HCT116 (cell line): ENCODE results near the gene CCDC28B. TPM values are rescaled to one million over a fixed set of nuclear protein-coding genes. Genes with fewer than 3 reads are reported as not detected.

Source experiments
- ATAC-seq: fragments of 200-7000 bp; cut with Tn5 transposase; 2 replicates; pipeline ENCODE4 v1.9.1; 2020; ENCODE audit warnings: mild to moderate bottlenecking, moderate library complexity
- BruUV-seq: library from RNA; stranded (reverse); fragments of 400-500 nt; replicated peaks from 2 replicates; lab custom pipeline; 2021; lab: Mats Ljungman, UMichigan
- CTCF ChIA-PET: fragments of 300-600 bp; sonication (Branson Sonifier 250); formaldehyde crosslinking; loops from one replicate; lab custom pipeline; 2021; ENCODE audit warnings: antibody characterized with exemption; lab: Charles Lee
- POLR2A ChIA-PET: fragments of 300-600, 350-600 bp; sonication (Branson Sonifier 250); formaldehyde crosslinking; loops from one replicate; lab custom pipeline; 2021; ENCODE audit warnings: antibody characterized with exemption; lab: Charles Lee
- RAD21 ChIA-PET, 2 experiments: fragments of 300-600 bp; sonication (Branson Sonifier 250); formaldehyde crosslinking; loops; one replicate each; lab custom pipeline; 2023; ENCODE audit warnings: low total read pairs in 2 of 2; ENCODE audit not compliant: uncharacterized antibody in 2 of 2, unreplicated experiment in 2 of 2, low non-redundant PET in 1 of 2; lab: Charles Lee
- DNase-seq: peaks from one replicate; pipeline ENCODE4 v3.0.0-alpha.2; 2010; ENCODE audit warnings: low read depth, low spot score
- H2AFZ ChIP-seq: fragments of 200-600 bp; shearing (Covaris generic), sonication (generic); 2 replicates; pipeline ENCODE4 v1.6.1; 2017; ENCODE audit warnings: low read depth, mixed run types, mixed read lengths, antibody characterized with exemption, low read length; ENCODE audit not compliant: poor library complexity, severe bottlenecking
- H3K27ac ChIP-seq: 2 replicates; pipeline ENCODE4 v1.5.1; 2012; ENCODE audit warnings: low read depth, low read length
- H3K27me3 ChIP-seq: fragments of 200-600 bp; sonication (generic); 2 replicates; pipeline ENCODE4 v1.6.1; 2016; ENCODE audit warnings: mixed run types, low read length, mixed read lengths; ENCODE audit not compliant: insufficient read depth
- H3K36me3 ChIP-seq, 2 experiments: fragments of 200-500 bp in 1 of 2; fragments of 200-600 bp in 1 of 2; sonication (Bioruptor generic) in 1 of 2; sonication (generic) in 1 of 2; 2 replicates each; pipeline versions ENCODE4 v1.5.1 to v1.6.1; 2014 to 2016; ENCODE audit warnings: low read length in 2 of 2, inconsistent platforms in 1 of 2, mixed read lengths in 1 of 2, mixed run types in 1 of 2; ENCODE audit not compliant: insufficient read depth in 2 of 2, control insufficient read depth in 1 of 2
- H3K4me1 ChIP-seq, 2 experiments: fragments of 200-600 bp in 1 of 2; sonication (generic) in 1 of 2; 2 replicates each; pipeline versions ENCODE4 v1.5.1 to v1.6.1; 2012 to 2017; ENCODE audit warnings: low read length in 2 of 2, inconsistent platforms in 1 of 2, mild to moderate bottlenecking in 1 of 2, mixed read lengths in 1 of 2, mixed run types in 1 of 2, moderate library complexity in 1 of 2; ENCODE audit not compliant: insufficient read depth in 2 of 2, control insufficient read depth in 1 of 2
- H3K4me2 ChIP-seq: fragments of 200-600 bp; sonication (generic); 2 replicates; pipeline ENCODE4 v1.6.1; 2017; ENCODE audit warnings: mixed run types, low read length, mixed read lengths
- H3K4me3 ChIP-seq, 2 experiments: fragments of 200-600 bp in 1 of 2; sonication (generic) in 1 of 2; replicated peaks in 1 of 2; 2 replicates each; pipeline ENCODE4 v1.5.1; 2011 to 2016; ENCODE audit warnings: low read length in 2 of 2, control low read depth in 1 of 2, low read depth in 1 of 2, mild to moderate bottlenecking in 1 of 2, mixed read lengths in 1 of 2, mixed run types in 1 of 2
- H3K79me2 ChIP-seq: fragments of 200-600 bp; sonication (generic); 2 replicates; pipeline ENCODE4 v1.6.1; 2017; ENCODE audit warnings: mild to moderate bottlenecking, mixed run types, low read length, moderate library complexity, mixed read lengths; ENCODE audit not compliant: insufficient read depth
- H3K9ac ChIP-seq: fragments of 200-600 bp; sonication (generic); 2 replicates; pipeline ENCODE4 v1.6.1; 2016; ENCODE audit warnings: low read length, mixed read lengths
- H3K9me2 ChIP-seq: fragments of 200-600 bp; sonication (generic), shearing (Covaris generic); 2 replicates; pipeline ENCODE4 v1.6.1; 2017; ENCODE audit warnings: mixed run types, mild to moderate bottlenecking, moderate library complexity; ENCODE audit not compliant: insufficient read depth
- H3K9me3 ChIP-seq, 2 experiments: fragments of 200-500 bp in 1 of 2; fragments of 200-600 bp in 1 of 2; sonication (Bioruptor generic) in 1 of 2; sonication (generic) in 1 of 2; 2 replicates each; pipeline ENCODE4 v1.6.1; 2014 to 2017; ENCODE audit warnings: low read length in 2 of 2, mixed read lengths in 2 of 2, inconsistent platforms in 1 of 2, low read depth in 1 of 2, mild to moderate bottlenecking in 1 of 2, mixed run types in 1 of 2, moderate library complexity in 1 of 2; ENCODE audit not compliant: control insufficient read depth in 1 of 2, insufficient read depth in 1 of 2
- H4K20me1 ChIP-seq: fragments of 200-600 bp; sonication (generic), shearing (Covaris generic); 2 replicates; pipeline ENCODE4 v1.6.1; 2017; ENCODE audit warnings: mixed run types, mild to moderate bottlenecking, moderate library complexity; ENCODE audit not compliant: insufficient read depth
- JUND ChIP-seq: IDR thresholded peaks from 2 replicates; pipeline ENCODE4 v1.6.1; 2012
- MAX ChIP-seq: IDR thresholded peaks from 2 replicates; pipeline ENCODE4 v1.6.1; 2012
- REST ChIP-seq: IDR thresholded peaks from 2 replicates; pipeline ENCODE4 v1.6.1; 2012; ENCODE audit warnings: low read depth
- ZFX ChIP-seq: fragments of 450-650 bp; IDR thresholded peaks from 2 replicates; pipeline ENCODE4 v1.6.1; 2017
- ZNF274 ChIP-seq: fragments of 200-500 bp; sonication (Bioruptor generic); IDR thresholded peaks from 2 replicates; pipeline ENCODE4 v1.6.1; 2014; ENCODE audit warnings: mild to moderate bottlenecking, low read depth, low read length, inconsistent platforms
- intact Hi-C: fragments of 100-400 bp; cut with micrococcal nuclease; formaldehyde crosslinking; loops from 2 replicates; pipeline ENCODE4 v1.10.0; 2022
- total RNA-seq: library from RNA; stranded (reverse); gene quantifications from one replicate; pipeline ENCODE4 v1.2.1, GENCODE V29; 2021; ENCODE audit not compliant: unreplicated experiment

Gene CCDC28B
- total RNA-seq, 1 experiment from 2014 or later: 5.9 TPM

- Histone ChIP-seq H3K9ac (no peak overlapping the region), H2AFZ (no peak overlapping the region), H4K20me1 (peaks cover 1% of the 10 kb centered on the region; the same call in 1 of the 2 replicates), H3K27ac (no peak overlapping the region), H3K9me2 (no peaks in the 10 kb centered on the region), H3K9me3 (no peaks in the 10 kb centered on the region)
- DNase-seq: no peak
- RAD21 ChIA-PET: interaction anchor here in 1 of 2 experiments (0.6 kb wide), 1 partner anchor 106 kb away, joined by 3 read pairs; no protein-coding TSS in a partner anchor
- POLR2A ChIA-PET: no interaction called here
- TF ChIP-seq ZNF274 (no peak), REST (no peak), MAX (no peak), ZFX (no peak)
- TF ChIP-seq, all 23 proteins: peak for 0
- peaks cover 0 to 3% of the 10 kb centered on the region in 2 experiments; a peak in 2 of 4 replicates for H3K4me1 ChIP-seq
- no peak overlapping the region for H3K4me3 ChIP-seq
- ATAC-seq: no peak
- no TSS peak for BruUV-seq
- intact Hi-C loops: no loop called here
- no peak overlapping the region for H3K4me2 ChIP-seq
- H3K36me3 ChIP-seq: peaks cover 0 to 2% of the 10 kb centered on the region in 2 experiments; a peak in 1 of 4 replicates
- H3K79me2 ChIP-seq: peaks cover 81% of the 10 kb centered on the region
- CTCF ChIA-PET: no interaction called here
- no peaks in the 10 kb centered on the region for H3K27me3 ChIP-seq
These were observed 49.5 kb upstream of the CCDC28B start for GRCh38 chr1:32150847-32151246.

GRCh38 chr1:32151319-32151787 lies 49.0 kb upstream of the CCDC28B start:
- H3K9me2 ChIP-seq: no peaks in the 10 kb centered on the region
- H3K36me3 ChIP-seq: peaks cover 2 to 5% of the 10 kb centered on the region in 2 experiments; a peak in 2 of 4 replicates
- TF ChIP-seq JUND: no peak
- TF ChIP-seq, all 23 proteins: peak for 0
- Histone ChIP-seq H2AFZ (no peak overlapping the region), H3K4me1 (peaks cover 0 to 3% of the 10 kb centered on the region in 2 experiments; a peak in 2 of 4 replicates), H4K20me1 (no peaks in the 10 kb centered on the region), H3K9me3 (no peaks in the 10 kb centered on the region), H3K27me3 (no peaks in the 10 kb centered on the region), H3K4me2 (no peak overlapping the region), H3K4me3 (no peak overlapping the region), H3K9ac (no peak overlapping the region), H3K27ac (no peak overlapping the region), H3K79me2 (peaks cover 76% of the 10 kb centered on the region)
- ChIA-PET RAD21 (no interaction called here), CTCF (no interaction called here), POLR2A (no interaction called here)
- no peak for DNase-seq
- ATAC-seq: no peak
- intact Hi-C loops: no loop called here
- BruUV-seq: no TSS peak
